Neural cell (in vitro differentiated cells): ENCODE measurements around the gene UBE2QL1. TPM values are rescaled to one million over a fixed set of nuclear protein-coding genes. Genes with fewer than 3 reads are reported as not detected.

Experiments
- H2AFZ ChIP-seq: fragments of 200-600, 300-800 bp; sonication (generic), shearing (Covaris generic); 2 replicates; pipeline ENCODE4 v1.6.0; 2014; ENCODE audit warnings: low read depth, mild to moderate bottlenecking, antibody characterized with exemption, low read length, moderate library complexity
- H3F3A ChIP-seq: fragments of 200-600 bp; shearing (Covaris generic); 2 replicates; pipeline ENCODE4 v1.6.1; 2016; ENCODE audit warnings: mild to moderate bottlenecking, moderate library complexity, mixed read lengths, antibody characterized with exemption, low read length; ENCODE audit not compliant: insufficient read depth, poor library complexity, severe bottlenecking
- H3K27ac ChIP-seq: fragments of 200-600, 300-800 bp; sonication (generic), shearing (Covaris generic); 2 replicates; pipeline ENCODE4 v1.5.1; 2014; ENCODE audit warnings: mild to moderate bottlenecking, low read length, moderate library complexity
- H3K27me3 ChIP-seq: fragments of 300-800, 200-600 bp; sonication (generic), shearing (Covaris generic); 2 replicates; pipeline ENCODE4 v1.6.0; 2014; ENCODE audit warnings: mild to moderate bottlenecking, low read depth, low read length, moderate library complexity; ENCODE audit not compliant: insufficient read depth
- H3K36me3 ChIP-seq: fragments of 300-800, 200-600 bp; sonication (generic), shearing (Covaris generic); 2 replicates; pipeline ENCODE4 v1.5.1; 2014; ENCODE audit warnings: mild to moderate bottlenecking, antibody characterized with exemption, low read length, moderate library complexity; ENCODE audit not compliant: insufficient read depth
- H3K4me2 ChIP-seq: fragments of 300-800, 200-600 bp; sonication (generic), shearing (Covaris generic); 2 replicates; pipeline ENCODE4 v1.6.0; 2014; ENCODE audit warnings: mild to moderate bottlenecking, low read length
- H3K4me3 ChIP-seq: fragments of 300-800, 200-600 bp; sonication (generic), shearing (Covaris generic); 2 replicates; pipeline ENCODE4 v1.5.1; 2014; ENCODE audit warnings: mild to moderate bottlenecking, low read length, moderate library complexity
- H3K79me2 ChIP-seq: fragments of 200-600 bp; shearing (Covaris generic); replicated peaks from 2 replicates; pipeline ENCODE4 v1.6.0; 2014; ENCODE audit warnings: mild to moderate bottlenecking, low read length, moderate library complexity; ENCODE audit not compliant: insufficient read depth
- H3K9ac ChIP-seq: fragments of 300-800, 200-600 bp; sonication (generic), shearing (Covaris generic); 2 replicates; pipeline ENCODE4 v1.6.1; 2016; ENCODE audit warnings: mild to moderate bottlenecking, low read length, mixed read lengths
- H3K9me2 ChIP-seq: fragments of 200-600 bp; shearing (Covaris generic); 2 replicates; pipeline ENCODE4 v1.6.1; 2016; ENCODE audit warnings: mild to moderate bottlenecking, low read length, mixed read lengths; ENCODE audit not compliant: insufficient read depth
- H3K9me3 ChIP-seq: fragments of 200-600, 300-800 bp; sonication (generic), shearing (Covaris generic); 2 replicates; pipeline ENCODE4 v1.6.1; 2016; ENCODE audit warnings: mild to moderate bottlenecking, mixed run types, low read length, moderate library complexity, mixed read lengths
- H4K20me1 ChIP-seq: fragments of 200-600 bp; shearing (Covaris generic); 2 replicates; pipeline ENCODE4 v1.6.1; 2016; ENCODE audit warnings: mild to moderate bottlenecking, mixed run types; ENCODE audit not compliant: insufficient read depth
- EP300 ChIP-seq: fragments of 450-650 bp; conservative IDR thresholded peaks from 2 replicates; pipeline ENCODE4 v1.6.1; 2014; ENCODE audit warnings: antibody characterized with exemption, mild to moderate bottlenecking, moderate library complexity; ENCODE audit not compliant: poor library complexity, severe bottlenecking
- EZH2 ChIP-seq: fragments of 200-600, 300-800 bp; shearing (Covaris generic), sonication (generic); IDR thresholded peaks from 2 replicates; pipeline ENCODE4 v1.6.1; 2014; ENCODE audit warnings: antibody characterized with exemption, low read length, borderline replicate concordance, mild to moderate bottlenecking; ENCODE audit not compliant: insufficient read depth, poor library complexity, severe bottlenecking
- MXI1 ChIP-seq: fragments of 450-650 bp; conservative IDR thresholded peaks from 2 replicates; pipeline ENCODE4 v1.6.1; 2014; ENCODE audit warnings: antibody characterized with exemption, mild to moderate bottlenecking; ENCODE audit not compliant: poor library complexity, severe bottlenecking
- POLR2AphosphoS5 ChIP-seq: IDR thresholded peaks from 2 replicates; pipeline ENCODE4 v1.6.1; 2012
- RAD21 ChIP-seq: fragments of 450-650 bp; conservative IDR thresholded peaks from 2 replicates; pipeline ENCODE4 v1.6.1; 2014; ENCODE audit warnings: antibody characterized with exemption, mild to moderate bottlenecking, moderate library complexity
- SMC3 ChIP-seq: fragments of 450-650 bp; conservative IDR thresholded peaks from 2 replicates; pipeline ENCODE4 v1.6.1; 2014; ENCODE audit warnings: antibody characterized with exemption, mild to moderate bottlenecking, moderate library complexity; ENCODE audit not compliant: poor library complexity
- TAF1 ChIP-seq: IDR thresholded peaks from 2 replicates; pipeline ENCODE4 v1.6.1; 2012; ENCODE audit warnings: low read depth
- polyA plus RNA-seq: library from polyadenylated mRNA; depleted of rRNA; stranded (reverse); fragments of >200 nt; gene quantifications from 2 replicates; pipeline ENCODE4 v1.2.3, GENCODE V29; 2014
- TF ChIP-seq, protein P1 (sequence below): fragments of 450-650 bp; IDR thresholded peaks from 2 replicates; pipeline ENCODE4 v1.5.1; 2014; ENCODE audit warnings: antibody characterized with exemption, mild to moderate bottlenecking, moderate library complexity; ENCODE audit not compliant: poor library complexity, severe bottlenecking
- TF ChIP-seq, protein P2 (sequence below): IDR thresholded peaks from 2 replicates; pipeline ENCODE4 v1.6.1; 2012; ENCODE audit warnings: borderline replicate concordance

UBE2QL1 gene
- polyA plus RNA-seq, 1 donor from 2014 or later = 13.8 TPM

- Histone ChIP-seq H3K9me3 (no peaks in the 10 kb centered on the region), H3K27ac (no peak overlapping the region), H3K79me2 (no peaks in the 10 kb centered on the region), H3K9ac (no peak overlapping the region), H3K9me2 (no peaks in the 10 kb centered on the region), H3K4me2 (no peak overlapping the region), H3K27me3 (peaks cover 3% of the 10 kb centered on the region), H3F3A (no peaks in the 10 kb centered on the region), H3K36me3 (no peaks in the 10 kb centered on the region), H2AFZ (no peak overlapping the region), H3K4me3 (no peak overlapping the region), H4K20me1 (no peaks in the 10 kb centered on the region)
- TF ChIP-seq EZH2 (no peak), MXI1 (no peak), RAD21 (no peak), EP300 (no peak), POLR2AphosphoS5 (no peak), TAF1 (no peak)
- TF ChIP-seq, protein P1, sequence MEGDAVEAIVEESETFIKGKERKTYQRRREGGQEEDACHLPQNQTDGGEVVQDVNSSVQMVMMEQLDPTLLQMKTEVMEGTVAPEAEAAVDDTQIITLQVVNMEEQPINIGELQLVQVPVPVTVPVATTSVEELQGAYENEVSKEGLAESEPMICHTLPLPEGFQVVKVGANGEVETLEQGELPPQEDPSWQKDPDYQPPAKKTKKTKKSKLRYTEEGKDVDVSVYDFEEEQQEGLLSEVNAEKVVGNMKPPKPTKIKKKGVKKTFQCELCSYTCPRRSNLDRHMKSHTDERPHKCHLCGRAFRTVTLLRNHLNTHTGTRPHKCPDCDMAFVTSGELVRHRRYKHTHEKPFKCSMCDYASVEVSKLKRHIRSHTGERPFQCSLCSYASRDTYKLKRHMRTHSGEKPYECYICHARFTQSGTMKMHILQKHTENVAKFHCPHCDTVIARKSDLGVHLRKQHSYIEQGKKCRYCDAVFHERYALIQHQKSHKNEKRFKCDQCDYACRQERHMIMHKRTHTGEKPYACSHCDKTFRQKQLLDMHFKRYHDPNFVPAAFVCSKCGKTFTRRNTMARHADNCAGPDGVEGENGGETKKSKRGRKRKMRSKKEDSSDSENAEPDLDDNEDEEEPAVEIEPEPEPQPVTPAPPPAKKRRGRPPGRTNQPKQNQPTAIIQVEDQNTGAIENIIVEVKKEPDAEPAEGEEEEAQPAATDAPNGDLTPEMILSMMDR = no peak
- TF ChIP-seq, protein P2, sequence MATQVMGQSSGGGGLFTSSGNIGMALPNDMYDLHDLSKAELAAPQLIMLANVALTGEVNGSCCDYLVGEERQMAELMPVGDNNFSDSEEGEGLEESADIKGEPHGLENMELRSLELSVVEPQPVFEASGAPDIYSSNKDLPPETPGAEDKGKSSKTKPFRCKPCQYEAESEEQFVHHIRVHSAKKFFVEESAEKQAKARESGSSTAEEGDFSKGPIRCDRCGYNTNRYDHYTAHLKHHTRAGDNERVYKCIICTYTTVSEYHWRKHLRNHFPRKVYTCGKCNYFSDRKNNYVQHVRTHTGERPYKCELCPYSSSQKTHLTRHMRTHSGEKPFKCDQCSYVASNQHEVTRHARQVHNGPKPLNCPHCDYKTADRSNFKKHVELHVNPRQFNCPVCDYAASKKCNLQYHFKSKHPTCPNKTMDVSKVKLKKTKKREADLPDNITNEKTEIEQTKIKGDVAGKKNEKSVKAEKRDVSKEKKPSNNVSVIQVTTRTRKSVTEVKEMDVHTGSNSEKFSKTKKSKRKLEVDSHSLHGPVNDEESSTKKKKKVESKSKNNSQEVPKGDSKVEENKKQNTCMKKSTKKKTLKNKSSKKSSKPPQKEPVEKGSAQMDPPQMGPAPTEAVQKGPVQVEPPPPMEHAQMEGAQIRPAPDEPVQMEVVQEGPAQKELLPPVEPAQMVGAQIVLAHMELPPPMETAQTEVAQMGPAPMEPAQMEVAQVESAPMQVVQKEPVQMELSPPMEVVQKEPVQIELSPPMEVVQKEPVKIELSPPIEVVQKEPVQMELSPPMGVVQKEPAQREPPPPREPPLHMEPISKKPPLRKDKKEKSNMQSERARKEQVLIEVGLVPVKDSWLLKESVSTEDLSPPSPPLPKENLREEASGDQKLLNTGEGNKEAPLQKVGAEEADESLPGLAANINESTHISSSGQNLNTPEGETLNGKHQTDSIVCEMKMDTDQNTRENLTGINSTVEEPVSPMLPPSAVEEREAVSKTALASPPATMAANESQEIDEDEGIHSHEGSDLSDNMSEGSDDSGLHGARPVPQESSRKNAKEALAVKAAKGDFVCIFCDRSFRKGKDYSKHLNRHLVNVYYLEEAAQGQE = no peak
These were observed 13.9 kb upstream of the UBE2QL1 start for GRCh38 chr5:6434731-6435130.

- Histone ChIP-seq H4K20me1 (no peaks in the 10 kb centered on the region), H3K9me3 (peaks cover 3% of the 10 kb centered on the region), H3K27me3 (peaks cover 3% of the 10 kb centered on the region), H2AFZ (no peak overlapping the region), H3K4me2 (no peak overlapping the region), H3K9me2 (no peaks in the 10 kb centered on the region), H3K27ac (no peak overlapping the region), H3K9ac (no peak overlapping the region), H3K4me3 (no peak overlapping the region), H3K36me3 (no peaks in the 10 kb centered on the region), H3F3A (no peaks in the 10 kb centered on the region), H3K79me2 (no peaks in the 10 kb centered on the region)
- TF ChIP-seq SMC3 (no peak), TAF1 (no peak), RAD21 (no peak)
These were observed 13.3 kb upstream of the UBE2QL1 start for GRCh38 chr5:6435356-6435755.
